ENCODE results near the gene PRKCSH.

DNA sequence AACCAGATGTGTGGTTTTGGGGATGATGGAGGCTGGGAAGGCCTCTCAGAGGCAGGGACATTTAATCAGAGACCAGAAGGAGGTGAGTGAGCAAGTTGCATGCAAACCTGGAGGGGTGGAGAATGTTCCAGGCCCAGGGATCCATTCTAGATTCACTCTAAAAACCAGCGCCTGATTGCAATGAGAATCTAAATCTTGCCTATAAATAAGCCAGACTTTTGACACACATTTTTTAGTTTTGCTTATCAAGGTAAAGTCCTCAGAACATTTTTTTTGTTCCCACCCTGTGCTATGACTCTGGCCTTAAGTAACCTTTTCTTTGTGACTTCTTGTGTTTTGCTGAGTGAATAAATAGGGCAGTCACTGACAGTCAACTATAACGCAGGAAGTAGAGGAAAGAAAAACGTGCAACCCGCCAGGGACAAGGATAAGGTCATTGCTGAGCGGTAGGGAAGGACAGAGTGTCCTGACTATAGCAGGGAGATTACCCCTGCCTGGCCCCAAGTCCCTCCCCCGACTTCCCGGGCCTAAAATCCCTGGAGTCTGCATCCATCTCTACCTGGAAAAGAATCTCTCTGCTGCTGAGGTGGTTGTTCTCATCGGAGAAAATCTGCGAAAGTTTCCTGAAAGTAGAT lies 30.7 kb upstream of the PRKCSH start:
- TF ChIP-seq, protein P1, sequence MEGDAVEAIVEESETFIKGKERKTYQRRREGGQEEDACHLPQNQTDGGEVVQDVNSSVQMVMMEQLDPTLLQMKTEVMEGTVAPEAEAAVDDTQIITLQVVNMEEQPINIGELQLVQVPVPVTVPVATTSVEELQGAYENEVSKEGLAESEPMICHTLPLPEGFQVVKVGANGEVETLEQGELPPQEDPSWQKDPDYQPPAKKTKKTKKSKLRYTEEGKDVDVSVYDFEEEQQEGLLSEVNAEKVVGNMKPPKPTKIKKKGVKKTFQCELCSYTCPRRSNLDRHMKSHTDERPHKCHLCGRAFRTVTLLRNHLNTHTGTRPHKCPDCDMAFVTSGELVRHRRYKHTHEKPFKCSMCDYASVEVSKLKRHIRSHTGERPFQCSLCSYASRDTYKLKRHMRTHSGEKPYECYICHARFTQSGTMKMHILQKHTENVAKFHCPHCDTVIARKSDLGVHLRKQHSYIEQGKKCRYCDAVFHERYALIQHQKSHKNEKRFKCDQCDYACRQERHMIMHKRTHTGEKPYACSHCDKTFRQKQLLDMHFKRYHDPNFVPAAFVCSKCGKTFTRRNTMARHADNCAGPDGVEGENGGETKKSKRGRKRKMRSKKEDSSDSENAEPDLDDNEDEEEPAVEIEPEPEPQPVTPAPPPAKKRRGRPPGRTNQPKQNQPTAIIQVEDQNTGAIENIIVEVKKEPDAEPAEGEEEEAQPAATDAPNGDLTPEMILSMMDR (conservative IDR thresholded peaks at IDR 0.05), result no peak
- no peak for TF ChIP-seq EZH2 (IDR thresholded peaks at IDR 0.05; ENCODE audit: low read depth)

All from PC-9 (cell line).